Stimulated activated naive CD4-positive, alpha-beta T cell (primary cell): ENCODE results near the gene TARBP1.
A peak's percentile ranks its signal among the peaks of the same experiment; 100 is the strongest.
"Not testable (repeated sequence)": the region's sequence is repeated elsewhere in the genome, so short reads cannot be mapped to it uniquely, and the experiment has no call there.

Experiments
- DNase-seq, 6 experiments: peaks; one replicate each; lab custom pipeline; 2025; lab: John Stamatoyannopoulos, UW

TARBP1 gene

GRCh38 chr1:234434706-234435105, 44.3 kb downstream of the TARBP1 start:
- no peak for DNase-seq

DNA sequence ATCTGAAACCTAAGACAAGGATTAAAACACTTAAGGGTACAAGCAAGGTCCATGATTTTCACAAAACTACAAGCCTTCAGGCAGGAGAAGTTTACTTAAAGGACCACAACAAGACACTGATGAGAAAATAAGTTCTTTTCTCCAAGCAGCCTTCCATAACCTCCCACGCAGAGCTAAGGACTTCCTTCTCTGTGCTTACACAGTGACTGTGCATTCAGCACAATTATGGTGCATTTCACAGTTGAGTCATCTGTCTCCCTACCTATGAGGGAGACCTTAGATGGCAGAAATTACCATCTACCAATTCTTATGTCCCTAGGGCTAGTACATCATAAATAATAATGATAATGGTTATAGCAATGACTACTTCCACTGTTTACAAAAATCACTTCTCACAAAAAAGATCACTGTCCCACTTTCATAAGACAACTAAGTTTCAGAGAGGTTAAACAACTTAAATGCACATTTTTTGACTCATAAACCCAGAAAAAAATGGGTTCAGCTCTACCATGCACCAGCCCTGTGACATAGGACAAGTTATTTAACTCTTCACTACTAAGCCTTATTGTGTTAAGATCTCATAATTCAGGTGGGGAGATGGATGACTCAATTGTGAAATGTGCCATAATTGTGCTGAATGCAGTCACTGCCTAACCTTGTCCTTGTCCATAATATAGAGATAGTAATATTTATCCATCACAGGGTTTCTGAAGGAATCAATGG, 45.3 kb downstream of the TARBP1 start:
- DNase-seq = no peak

- no peak for DNase-seq
Observed at GRCh38 chr1:234431255-234431654, 47.7 kb downstream of the TARBP1 start.

GRCh38 chr1:234430691-234431090, 48.3 kb downstream of the TARBP1 start:
- DNase-seq = no peak

DNA sequence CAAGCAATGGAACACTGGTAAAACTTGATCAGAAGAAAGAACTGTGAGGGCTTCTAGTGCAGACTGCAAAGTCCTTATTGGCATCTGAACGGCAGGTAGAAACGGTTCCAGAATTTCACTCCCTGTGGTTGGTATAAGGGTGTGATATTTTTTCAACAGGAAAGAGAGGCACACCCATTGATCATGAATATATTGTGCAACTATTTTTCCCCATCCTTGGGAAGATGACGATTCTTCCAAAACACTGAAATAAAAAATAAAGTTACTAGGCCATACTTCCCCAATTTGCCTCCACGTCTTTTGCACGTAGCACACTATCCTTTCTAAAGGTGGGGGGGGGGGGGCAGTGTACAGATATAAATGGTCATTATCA, 49.6 kb downstream of the TARBP1 start:
- DNase-seq = no peak

- no peak for DNase-seq
Observed at GRCh38 chr1:234427950-234428646, 50.9 kb downstream of the TARBP1 start.

GRCh38 chr1:234413990-234414389, 65.0 kb downstream of the TARBP1 start:
- no peak for DNase-seq

- DNase-seq = no peak
Observed at GRCh38 chr1:234413485-234413884, 65.5 kb downstream of the TARBP1 start.

DNA sequence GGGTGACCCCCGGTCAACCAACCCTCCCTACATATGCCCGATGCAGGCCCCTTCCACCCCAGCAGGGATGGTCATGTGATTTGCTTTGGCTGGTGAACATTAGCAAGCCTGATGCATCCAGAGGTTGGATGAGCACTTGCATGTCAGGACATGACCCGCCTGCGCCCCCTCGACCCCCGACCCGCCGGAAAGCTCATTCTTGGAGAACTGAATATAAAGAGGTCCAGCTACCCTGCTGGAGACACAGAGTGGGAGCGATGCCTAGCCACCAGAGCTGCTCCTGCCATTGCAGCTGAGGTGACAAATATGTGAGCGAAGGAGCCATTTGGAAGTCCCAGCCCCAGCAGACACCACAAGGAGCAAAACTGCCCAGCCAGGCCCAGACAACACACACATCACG, 66.1 kb downstream of the TARBP1 start:
- DNase-seq = no peak

DNA sequence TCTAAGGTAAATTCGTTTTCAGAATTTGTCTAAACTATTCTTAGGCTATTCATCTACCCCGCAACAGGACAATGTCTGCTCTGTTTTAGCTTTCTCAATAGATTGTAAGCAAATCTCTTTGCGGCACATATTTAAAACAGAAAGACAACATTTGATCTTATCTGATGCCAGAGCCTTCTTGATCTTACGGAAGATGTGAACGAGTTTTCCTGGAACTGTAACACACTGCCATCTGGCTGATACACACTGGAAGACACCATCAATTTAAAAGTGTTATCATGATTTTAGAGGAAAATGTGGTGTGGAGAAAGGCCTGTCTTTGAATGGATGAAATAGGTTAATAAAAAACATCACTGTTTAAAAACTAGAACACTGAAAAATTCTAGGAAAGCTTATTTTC, 69.7 kb downstream of the TARBP1 start:
- peak in 4 of 6 experiments; percentile 6 to 84 (median 66) for DNase-seq

DNA sequence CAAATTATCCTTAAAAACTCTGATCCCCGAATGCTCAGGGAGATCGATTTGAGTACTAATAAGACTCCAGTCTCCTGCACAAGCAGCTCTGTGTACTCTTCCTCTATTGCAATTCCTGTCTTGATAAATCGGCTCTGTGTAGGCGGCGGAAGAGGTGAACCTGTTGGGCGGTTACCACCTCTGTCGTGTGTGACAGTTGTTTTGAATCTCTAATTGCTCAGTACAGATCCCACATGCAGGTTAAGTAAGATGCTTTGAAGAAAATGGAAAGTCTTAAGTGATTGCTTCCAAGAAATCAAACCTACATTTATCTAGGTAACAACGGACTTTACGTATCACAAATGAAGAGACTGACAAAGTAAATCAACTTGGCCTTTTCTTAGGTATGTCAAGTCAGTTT, 70.2 kb downstream of the TARBP1 start:
- DNase-seq = peak; percentile 36 to 86 (median 76)

DNA sequence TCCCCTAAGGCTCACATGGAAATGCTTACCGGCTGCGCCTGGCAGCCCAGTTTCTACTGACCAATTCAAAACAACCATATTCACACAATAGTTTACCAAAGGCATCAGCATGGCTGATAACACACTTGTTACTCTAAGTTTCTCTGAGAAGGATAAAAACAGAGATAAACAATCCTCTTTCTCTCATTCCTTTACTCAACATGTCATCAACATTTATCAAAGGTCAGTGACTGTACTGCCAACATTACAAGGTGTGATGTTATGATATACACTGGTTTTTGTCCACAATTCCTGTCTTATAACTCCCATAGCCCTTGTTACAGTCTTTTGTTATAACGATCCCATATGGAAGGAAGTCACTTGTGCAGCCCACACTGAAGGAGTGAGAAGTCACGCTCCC, 72.1 kb downstream of the TARBP1 start:
- DNase-seq = no peak

GRCh38 chr1:234405676-234406075, 73.3 kb downstream of the TARBP1 start:
- DNase-seq = peak in 3 of 6 experiments; percentile 6 to 58 (median 10)

GRCh38 chr1:234402939-234403338, 76.0 kb downstream of the TARBP1 start:
- DNase-seq = no peak

- peak in 1 of 6 experiments; percentile 19 for DNase-seq
Observed at GRCh38 chr1:234401658-234402057, 77.3 kb downstream of the TARBP1 start.

- peak in 3 of 6 experiments; percentile 15 to 31 (median 29) for DNase-seq
Observed at GRCh38 chr1:234400773-234401172, 78.2 kb downstream of the TARBP1 start.

GRCh38 chr1:234399515-234399914, 79.5 kb downstream of the TARBP1 start:
- not testable (repeated sequence) for DNase-seq

DNA sequence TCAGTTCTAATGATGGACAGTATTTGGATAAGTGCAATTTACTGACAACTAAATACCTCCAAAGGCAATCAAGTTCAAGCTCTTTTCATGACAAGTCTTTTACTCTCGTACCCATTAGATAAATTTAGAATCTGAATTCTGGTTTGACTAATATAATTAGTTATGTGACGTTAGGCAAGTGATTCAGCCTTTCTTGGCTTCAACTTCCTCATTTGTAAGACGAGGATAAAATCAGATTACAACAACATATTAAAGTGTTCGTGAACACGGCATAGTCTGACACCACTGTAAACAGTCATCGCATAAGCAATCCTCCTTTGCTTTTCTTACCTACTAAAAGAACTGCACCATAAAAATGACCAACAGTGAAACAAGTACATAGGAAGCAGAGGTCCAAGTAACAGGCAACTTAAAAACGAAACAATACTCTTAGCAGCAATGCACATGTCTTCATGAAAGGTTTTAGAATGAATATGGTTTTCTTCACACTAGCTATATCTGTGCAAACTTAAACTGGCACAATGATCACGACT, 80.1 kb downstream of the TARBP1 start:
- DNase-seq = peak in 1 of 6 experiments; percentile 12

DNA sequence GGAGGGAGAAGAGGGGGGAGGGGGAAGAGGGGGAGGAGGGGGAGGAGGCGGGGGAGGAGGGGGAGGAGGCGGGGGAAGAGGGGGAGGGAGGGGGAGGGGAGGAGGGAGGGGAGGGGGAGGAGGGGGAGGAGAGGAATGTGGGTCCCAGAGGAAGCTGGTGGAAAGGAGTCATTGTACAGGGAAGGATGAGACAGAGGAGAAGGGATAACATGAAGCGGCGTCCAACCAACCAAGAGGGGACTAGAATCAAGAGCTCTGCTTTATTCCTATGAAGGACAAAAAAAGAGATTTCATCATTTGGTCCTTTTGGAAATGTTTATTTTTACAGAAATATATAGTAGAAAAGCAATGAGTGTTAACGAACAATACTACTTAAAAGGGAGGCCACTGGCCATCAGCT, 81.2 kb downstream of the TARBP1 start:
- DNase-seq = no peak

- DNase-seq = peak in 1 of 6 experiments; percentile 7
Observed at GRCh38 chr1:234396871-234397270, 82.1 kb downstream of the TARBP1 start.

GRCh38 chr1:234396092-234396491, 82.9 kb downstream of the TARBP1 start:
- DNase-seq = no peak

GRCh38 chr1:234395297-234395696, 83.7 kb downstream of the TARBP1 start:
- no peak for DNase-seq

DNA sequence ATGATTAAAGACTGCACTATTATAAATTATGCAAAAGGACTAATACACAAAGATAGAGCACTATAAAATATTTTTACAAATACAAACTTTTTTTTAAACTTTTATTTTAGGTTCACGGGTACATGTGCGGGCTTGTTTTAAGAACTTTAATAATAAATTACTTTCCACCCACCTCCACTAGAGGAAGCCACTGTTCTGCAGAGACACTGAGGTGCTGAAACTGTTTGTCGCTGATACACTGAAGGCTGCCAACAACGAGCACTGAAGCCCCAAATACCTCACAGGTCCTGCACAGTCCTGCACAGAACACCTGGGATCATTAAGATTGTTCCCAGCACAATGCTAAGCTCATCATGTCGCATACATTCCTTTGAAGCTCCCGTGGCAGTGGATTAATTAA, 85.8 kb downstream of the TARBP1 start:
- DNase-seq = peak in 3 of 6 experiments; percentile 36 to 64 (median 63)
